Liver (tissue), 9 donors: ENCODE data around the gene VSIR. TPM values are rescaled to one million over a fixed set of nuclear protein-coding genes. Genes with fewer than 3 reads are reported as not detected.

Experiments used
- DNase-seq: peaks from one replicate; pipeline ENCODE4 v3.0.0-alpha.2; 2017; ENCODE audit warnings: low spot score
- H3K27ac ChIP-seq, 2 donors: one replicate each; pipeline ENCODE4 v1.7.0; 2013; ENCODE audit warnings: inconsistent platforms in 2 of 2, low read length in 2 of 2, control low read depth in 1 of 2, low read depth in 1 of 2, mild to moderate bottlenecking in 1 of 2
- H3K27me3 ChIP-seq, 4 donors: one replicate each; pipeline versions ENCODE4 v1.6.1 to v1.7.0; 2013; ENCODE audit warnings: low read length in 3 of 4, inconsistent platforms in 1 of 4, mild to moderate bottlenecking in 1 of 4, moderate library complexity in 1 of 4; ENCODE audit not compliant: control insufficient read depth in 4 of 4, insufficient read depth in 4 of 4
- H3K36me3 ChIP-seq, 4 donors: one replicate each; pipeline versions ENCODE4 v1.6.1 to v1.7.0; 2013; ENCODE audit warnings: low read length in 3 of 4, mild to moderate bottlenecking in 3 of 4, low read depth in 1 of 4, moderate library complexity in 1 of 4; ENCODE audit not compliant: control insufficient read depth in 4 of 4, insufficient read depth in 3 of 4
- H3K4me1 ChIP-seq, 4 donors: one replicate each; pipeline versions ENCODE4 v1.6.1 to v1.7.0; 2013; ENCODE audit warnings: low read length in 3 of 4, mild to moderate bottlenecking in 3 of 4, moderate library complexity in 1 of 4; ENCODE audit not compliant: control insufficient read depth in 4 of 4, insufficient read depth in 4 of 4
- H3K4me3 ChIP-seq, 3 donors: one replicate each; pipeline versions ENCODE4 v1.6.1 to v1.7.0; 2013; ENCODE audit warnings: low read length in 3 of 3, control low read depth in 1 of 3, low read depth in 1 of 3, mild to moderate bottlenecking in 1 of 3
- H3K9ac ChIP-seq, 2 donors: one replicate each; pipeline ENCODE4 v1.7.0; 2013; ENCODE audit warnings: low read length in 2 of 2, mild to moderate bottlenecking in 2 of 2, moderate library complexity in 2 of 2, control low read depth in 1 of 2, low read depth in 1 of 2
- H3K9me3 ChIP-seq, 4 donors: one replicate each; pipeline versions ENCODE4 v1.6.1 to v1.7.0; 2013; ENCODE audit warnings: low read length in 3 of 4; ENCODE audit not compliant: control insufficient read depth in 4 of 4
- ATF3 ChIP-seq: IDR thresholded peaks from 2 replicates; pipeline ENCODE4 v1.6.1; 2016; ENCODE audit warnings: antibody characterized with exemption
- CTCF ChIP-seq: fragments of 150-350 bp; IDR thresholded peaks from 2 replicates; pipeline ENCODE4 v1.5.1; 2017; ENCODE audit warnings: improper control_type of control experiment, low read depth, low read length; ENCODE audit not compliant: missing input control
- EGR1 ChIP-seq, 2 donors: IDR thresholded peaks; 2 replicates each; pipeline ENCODE4 v1.6.1; 2016 to 2018; ENCODE audit warnings: antibody characterized with exemption in 2 of 2, low read depth in 2 of 2
- FOXA1 ChIP-seq: IDR thresholded peaks from 2 replicates; pipeline ENCODE4 v1.6.1; 2016; ENCODE audit warnings: antibody characterized with exemption
- FOXA2 ChIP-seq: IDR thresholded peaks from 2 replicates; pipeline ENCODE4 v1.6.1; 2016; ENCODE audit warnings: antibody characterized with exemption
- GABPA ChIP-seq, 2 donors: IDR thresholded peaks in 1 of 2; conservative IDR thresholded peaks in 1 of 2; 2 replicates each; pipeline ENCODE4 v1.6.1; 2016; ENCODE audit warnings: antibody characterized with exemption in 2 of 2, mild to moderate bottlenecking in 1 of 2, moderate library complexity in 1 of 2
- HNF4A ChIP-seq, 2 donors: conservative IDR thresholded peaks; 2 replicates each; pipeline ENCODE4 v1.6.1; 2016; ENCODE audit warnings: antibody characterized with exemption in 2 of 2, mild to moderate bottlenecking in 2 of 2
- HNF4G ChIP-seq: IDR thresholded peaks from 2 replicates; pipeline ENCODE4 v1.6.1; 2016; ENCODE audit warnings: antibody characterized with exemption
- JUND ChIP-seq, 2 donors: IDR thresholded peaks; 2 replicates each; pipeline ENCODE4 v1.6.1; 2016; ENCODE audit warnings: antibody characterized with exemption in 2 of 2
- NR2F2 ChIP-seq: IDR thresholded peaks from 2 replicates; pipeline ENCODE4 v1.6.1; 2016; ENCODE audit warnings: antibody characterized with exemption
- RAD21 ChIP-seq, 2 donors: IDR thresholded peaks; 2 replicates each; pipeline ENCODE4 v1.6.1; 2016; ENCODE audit warnings: antibody characterized with exemption in 2 of 2, mild to moderate bottlenecking in 2 of 2
- REST ChIP-seq: IDR thresholded peaks from 2 replicates; pipeline ENCODE4 v1.6.1; 2016; ENCODE audit warnings: antibody characterized with exemption, mild to moderate bottlenecking
- RXRA ChIP-seq, 2 donors: IDR thresholded peaks; 2 replicates each; pipeline ENCODE4 v1.6.1; 2017 to 2018; ENCODE audit warnings: antibody characterized with exemption in 2 of 2, mild to moderate bottlenecking in 1 of 2
- SP1 ChIP-seq: IDR thresholded peaks from 2 replicates; pipeline ENCODE4 v1.6.1; 2018; ENCODE audit warnings: antibody characterized with exemption, mild to moderate bottlenecking
- TAF1 ChIP-seq: conservative IDR thresholded peaks from 2 replicates; pipeline ENCODE4 v1.6.1; 2016; ENCODE audit warnings: antibody characterized with exemption, mild to moderate bottlenecking
- YY1 ChIP-seq: IDR thresholded peaks from 2 replicates; pipeline ENCODE4 v1.6.1; 2016; ENCODE audit warnings: antibody characterized with exemption, mild to moderate bottlenecking
- WGBS: extraction: QIAGEN DNeasy Blood & Tissue Kit; methylation state at CpG from one replicate; pipeline ENCODE4 v1.1.7; 2013; 5-methylcytosine and 5-hydroxymethylcytosine counted together
- polyA plus RNA-seq, 2 donors: library from polyadenylated mRNA; stranded (reverse) in 1 of 2; unstranded in 1 of 2; fragments of 200-250 nt in 1 of 2; fragments of >200 nt in 1 of 2; fragmentation: Nextera tagmentation in 1 of 2; extraction: Ambion mirVana in 1 of 2; gene quantifications; one replicate each; pipeline versions ENCODE4 v1.2.1 to v1.2.3, GENCODE V29; 2013 to 2015
- total RNA-seq, 2 donors: library from RNA; depleted of rRNA; stranded (reverse); fragments of >200 nt; gene quantifications; one replicate each; pipeline ENCODE4 v1.2.3, GENCODE V29; 2014
- TF ChIP-seq, protein P1 (sequence below): IDR thresholded peaks from 2 replicates; pipeline ENCODE4 v1.6.1; 2016; ENCODE audit warnings: antibody characterized with exemption
- TF ChIP-seq, protein P2 (sequence below): IDR thresholded peaks from 2 replicates; pipeline ENCODE4 v1.6.1; 2016; ENCODE audit warnings: antibody characterized with exemption
- donor health status: healthy.
- donor health status: healthy.
- donor health status: healthy.
- donor health status: healthy.
- donor health status: healthy.

Gene VSIR
- total and polyA plus RNA-seq, 4 donors, result 7.2 to 12.2 (median 10.8) TPM

DNA sequence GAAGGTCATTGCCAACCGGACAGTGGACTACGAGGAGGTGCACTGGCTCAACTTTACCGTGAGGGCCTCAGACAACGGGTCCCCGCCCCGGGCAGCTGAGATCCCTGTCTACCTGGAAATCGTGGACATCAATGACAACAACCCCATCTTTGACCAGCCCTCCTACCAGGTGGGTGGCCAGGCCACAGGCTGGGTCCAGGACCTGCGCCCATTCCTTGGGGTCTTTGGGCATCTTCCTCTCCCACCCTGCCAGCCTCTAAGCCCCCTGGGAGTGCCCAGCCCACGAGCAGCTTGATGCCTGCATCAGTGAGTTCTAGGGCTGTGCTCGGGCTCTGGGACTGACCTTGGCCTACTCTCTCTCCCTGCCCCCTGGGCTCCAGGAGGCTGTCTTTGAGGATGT, 25.8 kb upstream of the VSIR start:
- TF ChIP-seq HNF4G (no peak), ATF3 (no peak), RXRA (IDR thresholded peaks at IDR 0.05) (no peak), FOXA1 (no peak), EGR1 (IDR thresholded peaks at IDR 0.05; ENCODE audit: low read depth in 2 of 2) (no peak), FOXA2 (no peak), GABPA (IDR thresholded peaks at IDR 0.05 in 1 of 2, conservative IDR thresholded peaks at IDR 0.05 in 1 of 2) (no peak), JUND (IDR thresholded peaks at IDR 0.05) (no peak), RAD21 (IDR thresholded peaks at IDR 0.05) (no peak), TAF1 (no peak), HNF4A (conservative IDR thresholded peaks at IDR 0.05) (no peak)
- TF ChIP-seq, protein P1, sequence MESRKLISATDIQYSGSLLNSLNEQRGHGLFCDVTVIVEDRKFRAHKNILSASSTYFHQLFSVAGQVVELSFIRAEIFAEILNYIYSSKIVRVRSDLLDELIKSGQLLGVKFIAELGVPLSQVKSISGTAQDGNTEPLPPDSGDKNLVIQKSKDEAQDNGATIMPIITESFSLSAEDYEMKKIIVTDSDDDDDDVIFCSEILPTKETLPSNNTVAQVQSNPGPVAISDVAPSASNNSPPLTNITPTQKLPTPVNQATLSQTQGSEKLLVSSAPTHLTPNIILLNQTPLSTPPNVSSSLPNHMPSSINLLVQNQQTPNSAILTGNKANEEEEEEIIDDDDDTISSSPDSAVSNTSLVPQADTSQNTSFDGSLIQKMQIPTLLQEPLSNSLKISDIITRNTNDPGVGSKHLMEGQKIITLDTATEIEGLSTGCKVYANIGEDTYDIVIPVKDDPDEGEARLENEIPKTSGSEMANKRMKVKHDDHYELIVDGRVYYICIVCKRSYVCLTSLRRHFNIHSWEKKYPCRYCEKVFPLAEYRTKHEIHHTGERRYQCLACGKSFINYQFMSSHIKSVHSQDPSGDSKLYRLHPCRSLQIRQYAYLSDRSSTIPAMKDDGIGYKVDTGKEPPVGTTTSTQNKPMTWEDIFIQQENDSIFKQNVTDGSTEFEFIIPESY, result no peak
- H3K4me1 ChIP-seq, result peaks cover 0 to 8% (median 3%) of the 10 kb centered on the region in 4 donors
- H3K9me3 ChIP-seq, result no peaks in the 10 kb centered on the region
- H3K36me3 ChIP-seq, result no peaks in the 10 kb centered on the region
- DNase-seq, result no peak
- no peak overlapping the region for H3K27ac ChIP-seq
- no peaks in the 10 kb centered on the region for H3K27me3 ChIP-seq
- WGBS, result 92% methylated on average over 10 of the region's 10 CpGs
- H3K4me3 ChIP-seq, result no peak overlapping the region
- no peak overlapping the region for H3K9ac ChIP-seq

DNA sequence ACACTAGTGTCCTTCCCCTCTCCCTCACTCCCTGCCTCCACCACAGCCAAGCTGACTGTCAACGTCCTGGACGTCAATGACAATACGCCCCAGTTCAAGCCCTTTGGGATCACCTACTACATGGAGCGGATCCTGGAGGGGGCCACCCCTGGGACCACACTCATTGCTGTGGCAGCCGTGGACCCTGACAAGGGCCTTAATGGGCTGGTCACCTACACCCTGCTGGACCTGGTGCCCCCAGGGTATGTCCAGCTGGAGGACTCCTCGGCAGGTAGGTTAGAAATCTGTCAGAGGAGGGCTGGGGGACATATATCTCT, 24.9 kb upstream of the VSIR start:
- Histone ChIP-seq H3K27me3 (no peaks in the 10 kb centered on the region), H3K4me3 (no peak overlapping the region), H3K36me3 (no peaks in the 10 kb centered on the region), H3K4me1 (peaks cover 0 to 8% (median 3%) of the 10 kb centered on the region in 4 donors), H3K9me3 (no peaks in the 10 kb centered on the region), H3K9ac (no peak overlapping the region), H3K27ac (no peak overlapping the region)
- WGBS, result 92% methylated on average over 6 of the region's 6 CpGs
- TF ChIP-seq NR2F2 (no peak), CTCF (no peak), YY1 (no peak), FOXA1 (no peak), ATF3 (no peak), RAD21 (IDR thresholded peaks at IDR 0.05) (no peak), SP1 (no peak), RXRA (IDR thresholded peaks at IDR 0.05) (no peak), GABPA (IDR thresholded peaks at IDR 0.05 in 1 of 2, conservative IDR thresholded peaks at IDR 0.05 in 1 of 2) (no peak), HNF4A (conservative IDR thresholded peaks at IDR 0.05) (no peak), REST (no peak), TAF1 (no peak), EGR1 (IDR thresholded peaks at IDR 0.05; ENCODE audit: low read depth in 2 of 2) (no peak), FOXA2 (no peak)
- TF ChIP-seq, protein P1, result no peak
- TF ChIP-seq, protein P2, sequence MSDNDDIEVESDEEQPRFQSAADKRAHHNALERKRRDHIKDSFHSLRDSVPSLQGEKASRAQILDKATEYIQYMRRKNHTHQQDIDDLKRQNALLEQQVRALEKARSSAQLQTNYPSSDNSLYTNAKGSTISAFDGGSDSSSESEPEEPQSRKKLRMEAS, result no peak
- no peak for DNase-seq
